Nephron progenitor cell (in vitro differentiated cells): Measurements from ENCODE around the gene ZNF618.

Source experiments
- DNase-seq: peaks from one replicate; pipeline ENCODE4 v3.0.0; 2021
- H3K27ac Mint-ChIP-seq: 2 replicates; pipeline ENCODE4 v1.8.0; 2021; ENCODE audit warnings: mild to moderate bottlenecking, moderate library complexity, mixed read lengths
- H3K27me3 Mint-ChIP-seq: 2 replicates; pipeline ENCODE4 v1.8.0; 2021; ENCODE audit warnings: mild to moderate bottlenecking, low read depth, mixed read lengths; ENCODE audit not compliant: poor library complexity
- H3K36me3 Mint-ChIP-seq: 2 replicates; pipeline ENCODE4 v1.8.0; 2021; ENCODE audit warnings: low read depth, mixed read lengths
- H3K4me1 Mint-ChIP-seq: 2 replicates; pipeline ENCODE4 v1.8.0; 2021; ENCODE audit warnings: mixed read lengths
- H3K4me3 Mint-ChIP-seq: 2 replicates; pipeline ENCODE4 v1.8.0; 2021; ENCODE audit warnings: mild to moderate bottlenecking, moderate library complexity, mixed read lengths
- H3K9me3 Mint-ChIP-seq: 2 replicates; pipeline ENCODE4 v1.8.0; 2021; ENCODE audit warnings: mild to moderate bottlenecking, moderate library complexity, mixed read lengths
- CTCF ChIP-seq: fragments of 200-600 bp; sonication (generic); IDR thresholded peaks from 2 replicates; pipeline ENCODE4 v1.5.0; 2021; ENCODE audit warnings: antibody characterized with exemption

ZNF618 gene

DNA sequence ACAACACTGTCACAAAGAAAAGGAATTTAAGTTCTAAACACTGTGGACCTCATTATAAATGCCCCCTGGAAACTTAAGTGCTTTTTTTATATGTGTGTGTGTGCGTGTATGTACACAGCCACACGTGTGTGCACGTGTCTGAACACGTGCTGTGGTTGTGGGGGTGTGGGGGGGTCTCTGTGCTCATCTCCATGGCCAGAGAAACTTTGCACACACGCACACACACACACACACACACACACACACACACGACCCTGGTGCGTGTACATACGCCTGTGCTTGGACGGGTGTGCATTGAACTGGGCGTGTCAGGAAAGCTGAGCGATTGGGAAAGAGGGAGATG is 174.1 kb downstream of the ZNF618 start:
- Mint-ChIP-seq H3K27me3 (no peaks in the 10 kb centered on the region), H3K36me3 (peaks cover 68% of the 10 kb centered on the region), H3K9me3 (no peaks in the 10 kb centered on the region), H3K4me3 (no peak overlapping the region), H3K4me1 (peaks cover 8% of the 10 kb centered on the region), H3K27ac (no peak overlapping the region)
- TF ChIP-seq CTCF, result no peak
- no peak for DNase-seq

- H3K9me3 Mint-ChIP-seq, result no peaks in the 10 kb centered on the region
- peaks cover 67% of the 10 kb centered on the region for H3K36me3 Mint-ChIP-seq
- DNase-seq, result no peak
- no peak overlapping the region for H3K27ac Mint-ChIP-seq
- no peak overlapping the region for H3K4me3 Mint-ChIP-seq
- no peak for TF ChIP-seq CTCF
- no peaks in the 10 kb centered on the region for H3K27me3 Mint-ChIP-seq
- H3K4me1 Mint-ChIP-seq, result peaks cover 13% of the 10 kb centered on the region
Measured at GRCh38 chr9:114050646-114051045, 174.5 kb downstream of the ZNF618 start.

GRCh38 chr9:114051281-114051680 is 175.2 kb downstream of the ZNF618 start:
- TF ChIP-seq CTCF, result no peak
- no peaks in the 10 kb centered on the region for H3K9me3 Mint-ChIP-seq
- peaks cover 19% of the 10 kb centered on the region for H3K4me1 Mint-ChIP-seq
- no peak overlapping the region for H3K4me3 Mint-ChIP-seq
- H3K27me3 Mint-ChIP-seq, result no peaks in the 10 kb centered on the region
- DNase-seq, result no peak
- H3K36me3 Mint-ChIP-seq, result peaks cover 62% of the 10 kb centered on the region
- H3K27ac Mint-ChIP-seq, result no peak overlapping the region

GRCh38 chr9:114051706-114052105 is 175.6 kb downstream of the ZNF618 start:
- no peak overlapping the region for H3K4me3 Mint-ChIP-seq
- no peaks in the 10 kb centered on the region for H3K9me3 Mint-ChIP-seq
- no peak for TF ChIP-seq CTCF
- H3K27me3 Mint-ChIP-seq, result no peaks in the 10 kb centered on the region
- H3K36me3 Mint-ChIP-seq, result peaks cover 66% of the 10 kb centered on the region
- no peak overlapping the region for H3K27ac Mint-ChIP-seq
- H3K4me1 Mint-ChIP-seq, result peaks cover 23% of the 10 kb centered on the region
- DNase-seq, result no peak

DNA sequence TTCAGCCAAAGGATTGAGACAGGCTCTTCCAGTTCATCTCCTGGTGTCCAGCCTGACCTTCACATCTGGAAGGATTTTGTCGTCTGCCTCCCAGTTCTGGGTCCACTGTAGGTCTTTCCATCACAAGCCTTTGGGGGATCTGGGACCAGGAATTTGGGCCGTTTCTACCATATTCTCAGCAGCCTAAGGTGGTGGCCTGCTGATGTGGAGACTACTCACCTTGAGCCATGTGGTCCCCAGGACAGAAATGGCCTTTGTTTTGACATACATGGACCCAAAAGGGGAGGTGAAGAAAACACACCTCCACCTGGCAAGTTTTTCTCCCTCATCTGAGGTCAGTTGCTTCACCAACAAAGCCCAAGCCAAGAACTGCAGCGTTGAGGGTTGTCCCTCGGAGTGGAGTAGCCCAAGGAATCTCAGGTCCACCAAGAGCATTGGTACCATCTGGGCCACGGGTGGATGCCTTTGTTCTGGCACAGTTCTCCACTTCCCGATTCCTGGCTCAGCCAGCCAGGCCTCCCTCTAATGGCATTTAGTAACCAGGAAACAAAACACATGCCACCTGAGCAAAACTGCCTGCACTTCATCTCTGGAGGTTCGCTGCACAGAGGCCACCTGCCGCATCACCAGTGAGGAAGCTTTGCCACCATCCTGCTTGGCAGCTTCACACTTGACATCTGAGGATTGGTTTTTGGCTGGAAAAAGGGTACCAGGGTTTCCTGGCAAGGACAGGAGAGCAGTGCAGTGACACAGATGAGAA is 177.3 kb downstream of the ZNF618 start:
- Mint-ChIP-seq H3K4me3 (no peak overlapping the region), H3K36me3 (peaks cover 69% of the 10 kb centered on the region), H3K27me3 (no peaks in the 10 kb centered on the region), H3K4me1 (peaks cover 36% of the 10 kb centered on the region), H3K27ac (peak overlapping the region; percentile 76), H3K9me3 (no peaks in the 10 kb centered on the region)
- TF ChIP-seq CTCF, result no peak
- no peak for DNase-seq

- Mint-ChIP-seq H3K4me3 (no peak overlapping the region), H3K27me3 (no peaks in the 10 kb centered on the region), H3K9me3 (no peaks in the 10 kb centered on the region), H3K4me1 (peaks cover 44% of the 10 kb centered on the region), H3K27ac (no peak overlapping the region), H3K36me3 (peaks cover 63% of the 10 kb centered on the region)
- no peak for DNase-seq
- TF ChIP-seq CTCF, result no peak
Measured at GRCh38 chr9:114054191-114054690, 178.1 kb downstream of the ZNF618 start.
